Fibroblast of mammary gland (primary cell): Measurements from ENCODE around the gene SAMD10.

Experiments
- DNase-seq: peaks from one replicate; pipeline ENCODE4 v3.0.0-alpha.2; 2010; ENCODE audit warnings: low read depth
- H3K4me3 ChIP-seq: 2 replicates; pipeline ENCODE4 v1.5.1; 2011; ENCODE audit warnings: low read depth, mild to moderate bottlenecking, low read length, moderate library complexity; ENCODE audit not compliant: control insufficient read depth
- CTCF ChIP-seq: conservative IDR thresholded peaks from 2 replicates; pipeline ENCODE4 v1.5.1; 2011; ENCODE audit warnings: low read depth, low read length, inconsistent platforms; ENCODE audit not compliant: control insufficient read depth, insufficient read depth

Gene SAMD10

GRCh38 chr20:63979557-63980316 lies at the start of gene SAMD10:
Gene SAMD10, minus strand, starts transcription at chr20:63979642. Its CDS starts 175 bp downstream, at chr20:63979467.
- DNase-seq: no peak
- no peak for TF ChIP-seq CTCF
- peak within 1 kb of the TSS; percentile 74 for H3K4me3 ChIP-seq

- H3K4me3 ChIP-seq: no peak overlapping the region
- TF ChIP-seq CTCF: no peak
- DNase-seq: no peak
Observed at GRCh38 chr20:64027981-64028685, 48.7 kb upstream of the SAMD10 start.

- no peak for TF ChIP-seq CTCF
- peak; percentile 43 for DNase-seq
- H3K4me3 ChIP-seq: no peak overlapping the region
Observed at GRCh38 chr20:64025826-64026412, 46.5 kb upstream of the SAMD10 start.

GRCh38 chr20:64025101-64025825 lies 45.8 kb upstream of the SAMD10 start:
- no peak overlapping the region for H3K4me3 ChIP-seq
- TF ChIP-seq CTCF: no peak
- no peak for DNase-seq

GRCh38 chr20:64024141-64024990 lies 44.9 kb upstream of the SAMD10 start:
- no peak overlapping the region for H3K4me3 ChIP-seq
- DNase-seq: no peak
- no peak for TF ChIP-seq CTCF
